Neuronal stem cell (in vitro differentiated cells): Measurements from ENCODE around the gene OMG.

Experiments used
- DNase-seq: peaks from one replicate; pipeline ENCODE4 v3.0.0-alpha.2; 2013; ENCODE audit warnings: low spot score
- H2AFZ ChIP-seq: one replicate; pipeline ENCODE4 v1.6.1; 2013; ENCODE audit warnings: mild to moderate bottlenecking, low read length, inconsistent platforms
- H2AK5ac ChIP-seq: 2 replicates; pipeline ENCODE4 v1.6.1; 2013; ENCODE audit warnings: low read depth, mild to moderate bottlenecking, inconsistent platforms, low read length, moderate library complexity, mixed read lengths
- H2BK120ac ChIP-seq: 2 replicates; pipeline ENCODE4 v1.6.1; 2013; ENCODE audit warnings: low read depth, mild to moderate bottlenecking, inconsistent platforms, low read length, moderate library complexity, mixed read lengths
- H2BK12ac ChIP-seq: one replicate; pipeline ENCODE4 v1.6.1; 2013; ENCODE audit warnings: low read length, inconsistent platforms
- H2BK15ac ChIP-seq: 2 replicates; pipeline ENCODE4 v1.6.1; 2013; ENCODE audit warnings: mild to moderate bottlenecking, low read length, inconsistent platforms, mixed read lengths
- H2BK5ac ChIP-seq: one replicate; pipeline ENCODE4 v1.6.1; 2013; ENCODE audit warnings: inconsistent platforms, mild to moderate bottlenecking, low read length, moderate library complexity
- H3K14ac ChIP-seq: one replicate; pipeline ENCODE4 v1.6.1; 2013; ENCODE audit warnings: low read length, inconsistent platforms
- H3K18ac ChIP-seq: 2 replicates; pipeline ENCODE4 v1.6.1; 2013; ENCODE audit warnings: low read length, inconsistent platforms
- H3K23ac ChIP-seq: 2 replicates; pipeline ENCODE4 v1.6.1; 2013; ENCODE audit warnings: low read depth, mild to moderate bottlenecking, mixed read lengths, low read length, inconsistent platforms; ENCODE audit not compliant: poor library complexity
- H3K27ac ChIP-seq: replicated peaks from 3 replicates; pipeline ENCODE4 v1.5.1; 2013; ENCODE audit warnings: low read length, inconsistent platforms
- H3K27me3 ChIP-seq, 3 experiments: 2 replicates each; pipeline ENCODE4 v1.6.1; 2013; ENCODE audit warnings: low read length in 3 of 3, mild to moderate bottlenecking in 2 of 3, inconsistent platforms in 1 of 3, low read depth in 1 of 3, mixed read lengths in 1 of 3, moderate library complexity in 1 of 3; ENCODE audit not compliant: control insufficient read depth in 3 of 3, insufficient read depth in 3 of 3
- H3K36me3 ChIP-seq, 2 donors: replicated peaks in 1 of 2; 2 replicates each; pipeline ENCODE4 v1.6.1; 2013; ENCODE audit warnings: low read length in 2 of 2; ENCODE audit not compliant: control insufficient read depth in 2 of 2, insufficient read depth in 2 of 2
- H3K4ac ChIP-seq: 2 replicates; pipeline ENCODE4 v1.6.1; 2013; ENCODE audit warnings: inconsistent platforms, mild to moderate bottlenecking, low read length, moderate library complexity
- H3K4me1 ChIP-seq, 2 donors: 1 replicate in 1 of 2; 2 replicates in 1 of 2; pipeline ENCODE4 v1.6.1; 2013; ENCODE audit warnings: low read length in 2 of 2, low read depth in 1 of 2; ENCODE audit not compliant: control insufficient read depth in 2 of 2, insufficient read depth in 1 of 2
- H3K4me2 ChIP-seq: one replicate; pipeline ENCODE4 v1.6.1; 2013; ENCODE audit warnings: mild to moderate bottlenecking, low read length, inconsistent platforms; ENCODE audit not compliant: insufficient read depth, poor library complexity, severe bottlenecking
- H3K4me3 ChIP-seq, 2 donors: 2 replicates each; pipeline ENCODE4 v1.5.1; 2013; ENCODE audit warnings: low read length in 2 of 2, mild to moderate bottlenecking in 2 of 2, inconsistent platforms in 1 of 2, moderate library complexity in 1 of 2
- H3K79me1 ChIP-seq: one replicate; pipeline ENCODE4 v1.6.1; 2013; ENCODE audit warnings: low read depth, mild to moderate bottlenecking, inconsistent platforms, low read length, moderate library complexity
- H3K9ac ChIP-seq: one replicate; pipeline ENCODE4 v1.6.1; 2013; ENCODE audit warnings: mild to moderate bottlenecking, low read depth, low read length, inconsistent platforms; ENCODE audit not compliant: poor library complexity
- H3K9me3 ChIP-seq, 2 donors: replicated peaks in 1 of 2; 2 replicates each; pipeline versions ENCODE3 to v1.6.1; 2013; ENCODE audit warnings: low read length in 2 of 2, mild to moderate bottlenecking in 2 of 2, inconsistent platforms in 1 of 2, low read depth in 1 of 2, mixed read lengths in 1 of 2, moderate library complexity in 1 of 2; ENCODE audit not compliant: control insufficient read depth in 2 of 2, insufficient read depth in 1 of 2
- H4K8ac ChIP-seq: one replicate; pipeline ENCODE4 v1.6.1; 2013; ENCODE audit warnings: low read depth, mild to moderate bottlenecking, inconsistent platforms, low read length, moderate library complexity
- H4K91ac ChIP-seq: one replicate; pipeline ENCODE4 v1.6.1; 2013; ENCODE audit warnings: low read length, low read depth, mild to moderate bottlenecking, inconsistent platforms; ENCODE audit not compliant: poor library complexity
- WGBS, 2 donors: extraction: QIAGEN DNeasy Blood & Tissue Kit; methylation state at CpG; one replicate each; pipeline ENCODE4 v1.1.7; 2013; ENCODE audit warnings: missing lambda C conversion rate in 2 of 2, mixed read lengths in 1 of 2; ENCODE audit not compliant: insufficient read length in 2 of 2, insufficient replicate concordance in 1 of 2; ENCODE audit errors: extremely low coverage in 2 of 2; 5-methylcytosine and 5-hydroxymethylcytosine counted together

Gene OMG

DNA sequence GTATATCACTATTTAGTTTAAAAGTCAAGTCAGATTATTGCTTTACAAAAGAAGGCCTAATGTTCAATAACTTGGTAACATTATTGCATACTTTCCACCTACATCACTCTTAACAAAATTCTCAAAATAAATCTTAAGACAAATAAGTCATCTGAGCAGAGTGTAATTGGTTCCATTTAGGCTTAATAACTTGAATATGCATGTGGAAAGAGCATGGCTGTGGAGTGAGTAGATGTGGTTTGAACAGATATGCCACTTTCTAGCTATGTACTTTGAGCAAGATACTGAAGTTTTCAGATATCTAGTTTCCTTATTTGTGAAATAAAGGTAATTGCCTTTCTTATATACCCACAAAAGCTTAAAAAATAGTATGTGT lies 31.1 kb upstream of the OMG start:
- H2BK120ac ChIP-seq = no peak overlapping the region
- H3K36me3 ChIP-seq = peaks cover 7 to 75% of the 10 kb centered on the region in 2 donors
- H3K4me2 ChIP-seq = no peak overlapping the region
- no peaks in the 10 kb centered on the region for H3K9me3 ChIP-seq
- no peak for DNase-seq
- no peak overlapping the region for H2BK15ac ChIP-seq
- no peak overlapping the region for H3K4ac ChIP-seq
- H3K4me3 ChIP-seq = no peak overlapping the region
- no peaks in the 10 kb centered on the region for H3K27me3 ChIP-seq
- H3K27ac ChIP-seq = no peak overlapping the region
- no peak overlapping the region for H2BK5ac ChIP-seq
- H3K4me1 ChIP-seq = no peaks in the 10 kb centered on the region
- H2AFZ ChIP-seq = no peak overlapping the region
- H4K8ac ChIP-seq = no peak overlapping the region
- H3K9ac ChIP-seq = no peak overlapping the region
- H3K23ac ChIP-seq = no peak overlapping the region
- no peaks in the 10 kb centered on the region for H3K79me1 ChIP-seq
- no peak overlapping the region for H2BK12ac ChIP-seq
- no peak overlapping the region for H3K14ac ChIP-seq
- no peak overlapping the region for H3K18ac ChIP-seq
- H4K91ac ChIP-seq = no peak overlapping the region
- H2AK5ac ChIP-seq = no peak overlapping the region

DNA sequence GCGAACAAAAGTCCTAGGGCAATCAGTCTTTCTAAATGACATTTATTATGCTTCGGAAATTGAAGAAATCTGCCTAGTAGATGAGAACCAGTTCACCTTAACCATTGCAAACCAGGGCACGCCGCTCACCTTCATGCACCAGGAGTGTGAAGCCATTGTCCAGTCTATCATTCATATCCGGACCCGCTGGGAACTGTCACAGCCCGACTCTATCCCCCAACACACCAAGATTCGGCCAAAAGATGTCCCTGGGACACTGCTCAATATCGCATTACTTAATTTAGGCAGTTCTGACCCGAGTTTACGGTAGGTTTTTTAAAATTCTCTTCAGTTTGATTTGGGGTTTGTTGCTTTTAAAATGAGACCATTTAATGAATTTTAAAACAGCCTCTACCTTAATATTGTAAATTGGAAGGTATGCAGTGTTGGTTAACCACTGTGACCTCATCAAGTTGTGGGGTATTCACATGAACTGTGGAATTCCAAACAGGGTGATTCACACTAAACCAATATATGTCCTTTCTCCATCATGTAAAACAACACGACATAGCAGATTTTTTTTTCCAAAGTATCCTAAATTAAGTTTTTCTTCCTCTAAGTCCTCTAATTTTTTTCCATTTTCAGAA lies 30.6 kb upstream of the OMG start:
- no peak for DNase-seq
- H2BK12ac ChIP-seq = no peak overlapping the region
- no peak overlapping the region for H3K14ac ChIP-seq

GRCh38 chr17:31323551-31323950 lies 26.5 kb upstream of the OMG start:
- no peaks in the 10 kb centered on the region for H3K79me1 ChIP-seq
- peaks cover 7 to 42% of the 10 kb centered on the region in 2 donors for H3K36me3 ChIP-seq
- no peak overlapping the region for H3K4me2 ChIP-seq
- H4K8ac ChIP-seq = no peak overlapping the region
- no peak overlapping the region for H3K4ac ChIP-seq
- no peak for DNase-seq
- H3K27me3 ChIP-seq = no peaks in the 10 kb centered on the region
- no peak overlapping the region for H3K18ac ChIP-seq
- H2AK5ac ChIP-seq = no peak overlapping the region
- peaks cover 0 to 3% of the 10 kb centered on the region in 2 donors for H3K4me1 ChIP-seq
- H3K9ac ChIP-seq = no peak overlapping the region
- no peak overlapping the region for H2BK5ac ChIP-seq
- H2BK120ac ChIP-seq = no peak overlapping the region
- H4K91ac ChIP-seq = no peak overlapping the region
- H3K4me3 ChIP-seq = no peak overlapping the region
- no peaks in the 10 kb centered on the region for H3K9me3 ChIP-seq
- H2AFZ ChIP-seq = no peak overlapping the region
- no peak overlapping the region for H3K23ac ChIP-seq
- H3K27ac ChIP-seq = no peak overlapping the region
- H2BK12ac ChIP-seq = no peak overlapping the region
- H3K14ac ChIP-seq = no peak overlapping the region
- no peak overlapping the region for H2BK15ac ChIP-seq

More for the DNA sequence above, 30.6 kb upstream of the OMG start:
- Histone ChIP-seq H3K23ac (no peak overlapping the region), H2BK120ac (no peak overlapping the region), H3K4ac (no peak overlapping the region), H4K91ac (no peak overlapping the region), H3K27me3 (no peaks in the 10 kb centered on the region), H3K4me3 (no peak overlapping the region), H2BK5ac (no peak overlapping the region), H4K8ac (no peak overlapping the region), H3K18ac (no peak overlapping the region), H3K4me1 (no peaks in the 10 kb centered on the region), H3K79me1 (no peaks in the 10 kb centered on the region), H3K9ac (no peak overlapping the region), H3K36me3 (peaks cover 7 to 71% of the 10 kb centered on the region in 2 donors), H3K4me2 (no peak overlapping the region), H2AFZ (no peak overlapping the region), H3K9me3 (no peaks in the 10 kb centered on the region), H2BK15ac (no peak overlapping the region), H2AK5ac (no peak overlapping the region), H3K27ac (no peak overlapping the region)
- no CpG with 5 or more reads among the region's 12 CpGs for WGBS, 2 donors

DNA sequence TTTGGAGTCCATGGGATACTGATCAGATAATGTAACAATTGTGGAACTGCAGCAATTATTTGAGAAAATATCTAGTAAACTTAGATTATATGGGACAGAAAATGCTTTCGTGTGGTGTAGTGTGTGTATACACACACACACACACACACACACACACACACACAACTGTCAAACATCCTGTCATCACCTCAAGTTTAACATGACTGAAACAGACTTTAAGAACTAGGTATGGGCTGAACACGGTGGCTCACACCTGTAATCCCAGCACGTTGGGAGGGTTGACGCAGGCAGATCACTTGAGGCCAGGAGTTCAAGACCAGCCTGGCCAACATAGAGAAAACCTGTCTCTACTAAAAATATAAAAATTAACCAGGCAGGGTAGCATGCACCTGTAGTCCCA lies 24.9 kb upstream of the OMG start:
- Histone ChIP-seq H3K4ac (no peak overlapping the region), H3K4me2 (no peak overlapping the region), H3K9ac (no peak overlapping the region), H3K18ac (no peak overlapping the region), H2BK15ac (no peak overlapping the region), H4K8ac (no peak overlapping the region), H2AFZ (no peak overlapping the region), H3K36me3 (peaks cover 5 to 27% of the 10 kb centered on the region in 2 donors), H3K14ac (no peak overlapping the region), H2BK12ac (no peak overlapping the region), H4K91ac (no peak overlapping the region), H3K4me1 (peaks cover 0 to 4% of the 10 kb centered on the region in 2 donors), H3K4me3 (no peak overlapping the region), H2BK5ac (no peak overlapping the region), H3K27me3 (no peaks in the 10 kb centered on the region), H3K27ac (no peak overlapping the region), H2AK5ac (no peak overlapping the region), H3K23ac (no peak overlapping the region), H2BK120ac (no peak overlapping the region), H3K79me1 (no peaks in the 10 kb centered on the region), H3K9me3 (no peaks in the 10 kb centered on the region)
- no peak for DNase-seq
- no CpG with 5 or more reads among the region's 4 CpGs for WGBS, 2 donors
